Thoracic aorta (tissue), 2 donors: Measurements from ENCODE around the gene KIF3A. TPM values are rescaled to one million over a fixed set of nuclear protein-coding genes. Genes with fewer than 3 reads are reported as not detected.
A peak's percentile ranks its signal among the peaks of the same experiment; 100 is the strongest.

Experiments
- ATAC-seq: fragments of 150-250 bp; one replicate; pipeline ENCODE4 v1.8.0; 2017; ENCODE audit warnings: low read depth; ENCODE audit not compliant: insufficient number of reproducible peaks, low FRiP score
- DNase-seq: peaks from one replicate; pipeline ENCODE4 v3.0.0-alpha.2; 2020; ENCODE audit warnings: low spot score
- H3K27ac ChIP-seq, 2 donors: fragments of 200-600 bp; sonication (generic); 1 replicate in 1 of 2; 2 replicates in 1 of 2; pipeline ENCODE4 v1.5.1; 2016; ENCODE audit warnings: mild to moderate bottlenecking in 2 of 2, moderate library complexity in 2 of 2
- H3K27me3 ChIP-seq: fragments of 200-600 bp; sonication (generic); replicated peaks from 2 replicates; pipeline ENCODE4 v1.6.0; 2016; ENCODE audit warnings: mild to moderate bottlenecking; ENCODE audit not compliant: insufficient read depth
- H3K36me3 ChIP-seq: fragments of 200-600 bp; sonication (generic); one replicate; pipeline ENCODE4 v1.5.1; 2016
- H3K4me1 ChIP-seq, 2 donors: fragments of 200-600 bp; sonication (generic); 1 replicate in 1 of 2; 2 replicates in 1 of 2; pipeline versions ENCODE4 v1.5.1 to v1.6.0; 2016; ENCODE audit warnings: low read depth in 2 of 2, mild to moderate bottlenecking in 1 of 2; ENCODE audit not compliant: control insufficient read depth in 1 of 2
- H3K4me3 ChIP-seq: fragments of 200-600 bp; sonication (generic); 2 replicates; pipeline ENCODE4 v1.5.1; 2016; ENCODE audit warnings: mild to moderate bottlenecking
- H3K9me3 ChIP-seq: fragments of 200-600 bp; sonication (generic); 2 replicates; pipeline ENCODE4 v1.5.1; 2016
- total RNA-seq, 2 donors: library from RNA; depleted of rRNA; stranded (reverse); fragments of >200 nt; gene quantifications; one replicate each; pipeline versions ENCODE4 v1.1.0 to v1.2.3, GENCODE V29; 2016
- TF ChIP-seq, protein P1 (sequence below): fragments of 200-600 bp; sonication (generic); IDR thresholded peaks from one replicate; pipeline ENCODE4 v1.5.1; 2019; ENCODE audit warnings: antibody characterized with exemption

KIF3A gene
- total RNA-seq, 2 donors from 2014 or later = 3.7 to 5.9 TPM

DNA sequence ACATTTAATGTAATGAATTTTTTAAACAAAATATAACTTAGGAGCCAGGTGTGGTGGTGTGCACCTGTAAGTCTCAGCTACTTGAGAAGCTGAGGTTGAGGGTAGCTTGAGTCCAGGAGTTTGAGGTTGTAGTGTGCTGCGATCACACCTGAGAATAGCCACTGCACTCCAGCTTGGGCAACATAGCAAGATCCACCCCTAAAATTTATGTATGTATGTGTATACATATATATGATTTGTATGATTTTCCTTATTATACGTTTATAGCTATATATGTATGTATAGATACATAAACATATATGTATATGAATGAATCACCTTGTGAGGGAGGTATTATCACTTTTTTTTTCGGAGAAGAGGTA is 9.2 kb upstream of the KIF3A start:
- no peak for DNase-seq
- H3K9me3 ChIP-seq = no peaks in the 10 kb centered on the region
- H3K27ac ChIP-seq = no peak overlapping the region
- ATAC-seq = no peak
- H3K4me1 ChIP-seq = peaks cover 0 to 5% of the 10 kb centered on the region in 2 donors
- peak overlapping the region; percentile 71 for H3K4me3 ChIP-seq
- TF ChIP-seq, protein P1, sequence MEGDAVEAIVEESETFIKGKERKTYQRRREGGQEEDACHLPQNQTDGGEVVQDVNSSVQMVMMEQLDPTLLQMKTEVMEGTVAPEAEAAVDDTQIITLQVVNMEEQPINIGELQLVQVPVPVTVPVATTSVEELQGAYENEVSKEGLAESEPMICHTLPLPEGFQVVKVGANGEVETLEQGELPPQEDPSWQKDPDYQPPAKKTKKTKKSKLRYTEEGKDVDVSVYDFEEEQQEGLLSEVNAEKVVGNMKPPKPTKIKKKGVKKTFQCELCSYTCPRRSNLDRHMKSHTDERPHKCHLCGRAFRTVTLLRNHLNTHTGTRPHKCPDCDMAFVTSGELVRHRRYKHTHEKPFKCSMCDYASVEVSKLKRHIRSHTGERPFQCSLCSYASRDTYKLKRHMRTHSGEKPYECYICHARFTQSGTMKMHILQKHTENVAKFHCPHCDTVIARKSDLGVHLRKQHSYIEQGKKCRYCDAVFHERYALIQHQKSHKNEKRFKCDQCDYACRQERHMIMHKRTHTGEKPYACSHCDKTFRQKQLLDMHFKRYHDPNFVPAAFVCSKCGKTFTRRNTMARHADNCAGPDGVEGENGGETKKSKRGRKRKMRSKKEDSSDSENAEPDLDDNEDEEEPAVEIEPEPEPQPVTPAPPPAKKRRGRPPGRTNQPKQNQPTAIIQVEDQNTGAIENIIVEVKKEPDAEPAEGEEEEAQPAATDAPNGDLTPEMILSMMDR = no peak
- no peaks in the 10 kb centered on the region for H3K36me3 ChIP-seq
- no peaks in the 10 kb centered on the region for H3K27me3 ChIP-seq

DNA sequence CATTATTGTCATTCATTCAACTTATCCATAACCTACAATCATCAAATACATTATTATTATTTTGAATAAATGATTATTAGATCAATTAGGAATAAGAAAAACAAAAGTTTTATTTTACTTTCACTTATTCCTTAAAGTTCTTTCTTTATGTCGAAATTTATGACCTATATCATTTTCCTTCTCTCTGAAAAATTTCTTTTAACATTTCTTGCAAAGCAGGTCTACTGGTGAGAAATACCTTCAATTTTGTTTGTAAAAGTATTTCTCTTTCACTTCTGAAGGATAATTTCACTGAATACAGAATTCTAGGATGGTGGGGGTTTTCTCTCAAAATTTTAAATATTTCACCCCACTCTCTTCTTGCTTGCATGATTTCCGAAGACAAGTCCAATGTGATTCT is 7.3 kb upstream of the KIF3A start:
- H3K27me3 ChIP-seq = no peaks in the 10 kb centered on the region
- ATAC-seq (no peak), DNase-seq (no peak)
- H3K4me3 ChIP-seq = no peak overlapping the region
- H3K4me1 ChIP-seq = peaks cover 0 to 5% of the 10 kb centered on the region in 2 donors
- no peaks in the 10 kb centered on the region for H3K36me3 ChIP-seq
- TF ChIP-seq, protein P1 = no peak
- H3K27ac ChIP-seq = no peak overlapping the region
- no peaks in the 10 kb centered on the region for H3K9me3 ChIP-seq

DNA sequence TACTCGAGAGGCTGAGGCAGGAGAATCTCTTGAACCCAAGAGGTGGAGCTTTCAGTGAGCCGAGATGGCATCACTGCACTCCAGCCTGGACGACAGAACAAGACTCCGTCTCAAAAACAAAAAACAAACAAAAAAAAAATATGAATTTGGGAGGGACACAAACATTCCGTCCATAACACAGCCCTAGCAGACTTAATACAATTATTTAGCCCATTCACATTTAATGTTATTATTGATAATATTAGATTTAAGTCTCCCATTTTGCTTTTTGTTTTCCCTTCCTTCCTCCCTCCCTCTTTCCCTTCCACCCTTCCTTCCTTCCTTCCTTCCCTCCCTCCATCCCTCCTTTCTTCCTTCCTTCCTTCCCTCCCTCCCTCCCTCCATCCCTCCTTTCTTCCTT is 5.3 kb upstream of the KIF3A start:
- no peak for DNase-seq
- no peak for ATAC-seq
- H3K4me1 ChIP-seq = peaks cover 3 to 5% of the 10 kb centered on the region in 2 donors
- no peaks in the 10 kb centered on the region for H3K36me3 ChIP-seq
- no peak overlapping the region for H3K4me3 ChIP-seq
- TF ChIP-seq, protein P1 = no peak
- no peaks in the 10 kb centered on the region for H3K27me3 ChIP-seq
- no peaks in the 10 kb centered on the region for H3K9me3 ChIP-seq
- no peak overlapping the region for H3K27ac ChIP-seq

DNA sequence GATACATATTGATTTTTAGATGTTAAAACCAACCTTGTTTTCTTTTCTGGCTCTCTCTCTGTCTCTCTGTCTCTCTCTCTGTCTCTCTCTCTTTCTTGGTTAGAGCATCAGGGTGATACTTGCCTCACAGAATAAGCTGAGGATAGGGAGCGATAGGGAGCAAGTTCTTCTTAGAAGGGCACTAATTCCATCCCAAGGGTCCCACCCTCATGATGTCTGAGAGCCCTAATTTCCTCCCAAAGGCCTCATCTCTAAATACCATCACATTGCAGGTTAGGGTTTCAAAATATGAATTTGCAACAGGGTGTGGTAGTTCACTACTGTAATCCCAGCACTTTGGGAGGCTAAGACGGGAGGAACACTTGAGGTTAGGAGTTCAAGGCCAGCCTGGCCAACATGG is 4.8 kb upstream of the KIF3A start:
- Histone ChIP-seq H3K27ac (no peak overlapping the region), H3K4me1 (peaks cover 5% of the 10 kb centered on the region in 2 donors), H3K9me3 (no peaks in the 10 kb centered on the region), H3K27me3 (no peaks in the 10 kb centered on the region), H3K4me3 (no peak overlapping the region), H3K36me3 (no peaks in the 10 kb centered on the region)
- TF ChIP-seq, protein P1 = no peak
- no peak for ATAC-seq
- no peak for DNase-seq

DNA sequence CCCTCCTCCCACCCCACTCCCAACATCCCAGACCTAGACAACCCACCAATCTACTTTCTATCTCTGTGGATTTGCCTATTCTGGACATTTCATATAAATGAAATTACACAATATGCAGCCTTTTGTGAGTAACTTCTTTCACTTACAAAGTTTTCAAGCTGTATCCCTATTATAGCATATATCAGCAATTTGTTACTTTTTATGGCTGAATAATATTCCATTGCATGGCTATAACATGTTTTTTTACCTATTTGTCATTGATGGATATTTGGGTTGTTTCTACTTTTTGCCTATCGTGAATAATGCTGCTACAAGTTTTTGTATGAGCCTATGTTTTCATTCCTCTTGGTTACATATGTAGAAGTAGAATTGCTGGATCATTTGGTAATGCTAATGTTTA is 1.9 kb upstream of the KIF3A start:
- H3K4me1 ChIP-seq = peaks cover 6 to 15% of the 10 kb centered on the region in 2 donors
- no peaks in the 10 kb centered on the region for H3K9me3 ChIP-seq
- ATAC-seq (no peak), DNase-seq (no peak)
- no peaks in the 10 kb centered on the region for H3K36me3 ChIP-seq
- H3K27me3 ChIP-seq = no peaks in the 10 kb centered on the region
- TF ChIP-seq, protein P1 = no peak
- no peak overlapping the region for H3K27ac ChIP-seq
- H3K4me3 ChIP-seq = no peak overlapping the region
